Endothelial cell of umbilical vein (primary cell): Measurements from ENCODE around the gene SLC25A30. TPM values are rescaled to one million over a fixed set of nuclear protein-coding genes. Genes with fewer than 3 reads are reported as not detected.
"Not testable (repeated sequence)": the region's sequence is repeated elsewhere in the genome, so short reads cannot be mapped to it uniquely, and the experiment has no call there.

Experiments used
- BruUV-seq: library from RNA; stranded (reverse); fragments of 400-500 nt; replicated peaks from 2 replicates; lab custom pipeline; 2021; lab: Mats Ljungman, UMichigan
- CTCF ChIA-PET: fragments of 300-600, 350-600 bp; sonication (Branson Sonifier 250); formaldehyde crosslinking; loops from one replicate; lab custom pipeline; 2021; ENCODE audit warnings: antibody characterized with exemption, inconsistent platforms; lab: Charles Lee
- POLR2A ChIA-PET: fragments of 300-600, 350-600 bp; sonication (Branson Sonifier 250); formaldehyde crosslinking; loops from one replicate; lab custom pipeline; 2021; ENCODE audit warnings: antibody characterized with exemption, inconsistent platforms; lab: Charles Lee
- DNase-seq: peaks from one replicate; pipeline ENCODE4 v3.0.0-alpha.2; 2011; ENCODE audit warnings: low read depth, low spot score
- FAIRE-seq: peaks from 2 replicates; lab custom pipeline; 2011; peaks lifted over from hg19 to GRCh38; lab: Jason Lieb, UNC
- H2AFZ ChIP-seq: 2 replicates; pipeline ENCODE4 v1.6.0; 2012; ENCODE audit warnings: low read depth, low read length, control low read depth, inconsistent platforms
- H3K27ac ChIP-seq: 2 replicates; pipeline ENCODE4 v1.5.1; 2011; ENCODE audit warnings: low read depth, mild to moderate bottlenecking, control low read depth, low read length, moderate library complexity; ENCODE audit not compliant: insufficient read depth
- H3K27me3 ChIP-seq, 2 experiments: 2 replicates each; pipeline versions ENCODE4 v1.6.0 to v1.6.1; 2011; ENCODE audit warnings: low read length in 2 of 2, mixed read lengths in 1 of 2; ENCODE audit not compliant: control insufficient read depth in 2 of 2, insufficient read depth in 2 of 2
- H3K36me3 ChIP-seq, 2 experiments: 2 replicates in 1 of 2; 3 replicates in 1 of 2; pipeline ENCODE4 v1.5.1; 2011; ENCODE audit warnings: low read length in 2 of 2, mild to moderate bottlenecking in 1 of 2, moderate library complexity in 1 of 2; ENCODE audit not compliant: control insufficient read depth in 2 of 2, insufficient read depth in 2 of 2; ENCODE audit errors: extremely low read depth in 1 of 2
- H3K4me1 ChIP-seq: 3 replicates; pipeline ENCODE4 v1.5.1; 2011; ENCODE audit warnings: mild to moderate bottlenecking, low read length; ENCODE audit not compliant: control insufficient read depth, insufficient read depth; ENCODE audit errors: extremely low read depth
- H3K4me2 ChIP-seq: 2 replicates; pipeline ENCODE4 v1.6.1; 2011; ENCODE audit warnings: low read length, control low read depth, mixed read lengths; ENCODE audit not compliant: insufficient read depth
- H3K4me3 ChIP-seq, 3 experiments: fragments of 200-600 bp in 1 of 3; sonication (generic), shearing (Covaris generic) in 1 of 3; replicated peaks in 1 of 3; 2 replicates each; pipeline ENCODE4 v1.5.1; 2011 to 2016; ENCODE audit warnings: control low read depth in 3 of 3, low read length in 3 of 3, mild to moderate bottlenecking in 2 of 3, inconsistent platforms in 1 of 3, low read depth in 1 of 3, moderate library complexity in 1 of 3; ENCODE audit not compliant: insufficient read depth in 1 of 3
- H3K79me2 ChIP-seq: 2 replicates; pipeline ENCODE4 v1.6.0; 2012; ENCODE audit warnings: low read length, inconsistent platforms; ENCODE audit not compliant: control insufficient read depth, insufficient read depth
- H3K9ac ChIP-seq: replicated peaks from 2 replicates; pipeline ENCODE3; 2011; ENCODE audit warnings: low read length, control low read depth; ENCODE audit not compliant: insufficient read depth; ENCODE audit errors: extremely low read depth
- H3K9me1 ChIP-seq: replicated peaks from 3 replicates; pipeline ENCODE4 v1.6.0; 2011; ENCODE audit warnings: mild to moderate bottlenecking, low read length; ENCODE audit not compliant: control insufficient read depth, insufficient read depth; ENCODE audit errors: extremely low read depth
- H3K9me3 ChIP-seq: replicated peaks from 2 replicates; pipeline ENCODE4 v1.5.1; 2012; ENCODE audit warnings: low read length, inconsistent platforms; ENCODE audit not compliant: control insufficient read depth, insufficient read depth
- H4K20me1 ChIP-seq: replicated peaks from 2 replicates; pipeline ENCODE3; 2011; ENCODE audit warnings: mild to moderate bottlenecking, low read length; ENCODE audit not compliant: control insufficient read depth, insufficient read depth; ENCODE audit errors: extremely low read depth
- EZH2 ChIP-seq: IDR thresholded peaks from 2 replicates; pipeline ENCODE4 v1.6.1; 2012; ENCODE audit warnings: borderline replicate concordance, low read depth, mild to moderate bottlenecking, moderate library complexity, low read length, inconsistent platforms; ENCODE audit not compliant: severe bottlenecking
- FOS ChIP-seq: IDR thresholded peaks from 2 replicates; pipeline ENCODE4 v1.6.1; 2011; ENCODE audit warnings: mild to moderate bottlenecking, low read length, moderate library complexity, borderline replicate concordance; ENCODE audit not compliant: insufficient read depth
- GATA2 ChIP-seq: IDR thresholded peaks from 2 replicates; pipeline ENCODE4 v1.7.0; 2011; ENCODE audit warnings: low read depth, mild to moderate bottlenecking, moderate library complexity, mixed read lengths, low read length; ENCODE audit not compliant: insufficient read length, insufficient read depth
- MAX ChIP-seq: IDR thresholded peaks from 2 replicates; pipeline ENCODE4 v1.6.1; 2011; ENCODE audit not compliant: insufficient read depth, insufficient read length
- POLR2A ChIP-seq: IDR thresholded peaks from 2 replicates; pipeline ENCODE4 v1.6.1; 2012; ENCODE audit warnings: low read depth, mild to moderate bottlenecking, control low read depth, low read length
- POLR2AphosphoS5 ChIP-seq: IDR thresholded peaks from 2 replicates; pipeline ENCODE4 v1.6.1; 2012; ENCODE audit warnings: low read depth, mild to moderate bottlenecking, control low read depth, low read length, moderate library complexity; ENCODE audit not compliant: insufficient read depth
- dilution Hi-C: fragments of 300-500 bp; cut with MboI; formaldehyde crosslinking; loops from one replicate; pipeline ENCODE4 v1.15.0; 2019; ENCODE audit warnings: low sequenced_read_pairs; ENCODE audit not compliant: extremely low pct_ligation_motif_present
- intact Hi-C: fragments of 100-400 bp; cut with micrococcal nuclease; formaldehyde crosslinking; loops from one replicate; pipeline ENCODE4 v1.10.0; 2022
- polyA plus RNA-seq, 4 experiments: library from polyadenylated mRNA; depleted of rRNA in 3 of 4; stranded (reverse) in 3 of 4; unstranded in 1 of 4; fragments of >200 nt; gene quantifications; 2 replicates each; pipeline versions ENCODE4 v1.2.1 to v1.2.3, GENCODE V29; 2011 to 2012; ENCODE audit warnings: missing spikeins in 1 of 4
- total RNA-seq: library from RNA; stranded (reverse); gene quantifications from 2 replicates; pipeline ENCODE4 v1.2.3, GENCODE V29; 2021

The SLC25A30 gene
- total and polyA plus RNA-seq, 2 donors (not counting 3 experiments of a cell fraction or from before 2014, with no cell fraction given) = 13.3 to 27.0 TPM

- no peak overlapping the region for H3K27ac ChIP-seq
- BruUV-seq = no TSS peak
- ChIA-PET POLR2A (no interaction called here), CTCF (no interaction called here)
- H3K36me3 ChIP-seq = no peaks in the 10 kb centered on the region
- H3K4me3 ChIP-seq = no peak overlapping the region
- no peak overlapping the region for H2AFZ ChIP-seq
- H3K27me3 ChIP-seq = no peaks in the 10 kb centered on the region
- TF ChIP-seq MAX = no peak
- no peak for TF ChIP-seq FOS
- no peak for TF ChIP-seq GATA2
- no peak for TF ChIP-seq POLR2A
- TF ChIP-seq POLR2AphosphoS5 = no peak
- TF ChIP-seq EZH2 = no peak
- H3K4me1 ChIP-seq = no peaks in the 10 kb centered on the region
- dilution Hi-C loops = no loop called here
- no peaks in the 10 kb centered on the region for H3K9me3 ChIP-seq
- H3K9ac ChIP-seq = no peak overlapping the region
- no peaks in the 10 kb centered on the region for H3K9me1 ChIP-seq
- FAIRE-seq (no peak), DNase-seq (no peak)
- no peaks in the 10 kb centered on the region for H3K79me2 ChIP-seq
- no peaks in the 10 kb centered on the region for H4K20me1 ChIP-seq
- H3K4me2 ChIP-seq = no peak overlapping the region
- intact Hi-C loops = no loop called here
Measured at GRCh38 chr13:45381196-45381595, 37.0 kb downstream of the SLC25A30 start.

- H3K4me2 ChIP-seq, H3K9me3 ChIP-seq, H2AFZ ChIP-seq, H3K4me3 ChIP-seq, H3K27ac ChIP-seq, H3K9me1 ChIP-seq, BruUV-seq, dilution Hi-C loops, FAIRE-seq, H3K4me1 ChIP-seq, intact Hi-C loops, CTCF ChIA-PET, H3K79me2 ChIP-seq, POLR2A ChIA-PET, H3K36me3 ChIP-seq, H3K27me3 ChIP-seq, DNase-seq, H4K20me1 ChIP-seq, H3K9ac ChIP-seq: not testable (repeated sequence)
Measured at GRCh38 chr13:45380708-45381107, 37.5 kb downstream of the SLC25A30 start.

- H3K79me2 ChIP-seq, H2AFZ ChIP-seq, FAIRE-seq, H3K27ac ChIP-seq, POLR2A ChIA-PET, CTCF ChIA-PET, H3K9me1 ChIP-seq, BruUV-seq, H3K4me3 ChIP-seq, H3K27me3 ChIP-seq, H3K9me3 ChIP-seq, H4K20me1 ChIP-seq, DNase-seq, H3K4me2 ChIP-seq, dilution Hi-C loops, H3K36me3 ChIP-seq, H3K9ac ChIP-seq, H3K4me1 ChIP-seq, intact Hi-C loops: not testable (repeated sequence)
Measured at GRCh38 chr13:45379516-45379915, 38.7 kb downstream of the SLC25A30 start.
